CD4-positive, alpha-beta T cell treated with Interferon gamma for 1 hour (primary cell): ENCODE data around the gene CEP55.
"Not testable (repeated sequence)": the region's sequence is repeated elsewhere in the genome, so short reads cannot be mapped to it uniquely, and the experiment has no call there.

ENCODE experiments used
- DNase-seq: peaks from one replicate; pipeline ENCODE4 v3.0.0-alpha.2; 2020

CEP55 gene

GRCh38 chr10:93515071-93516005 is 18.9 kb downstream of the CEP55 start:
- DNase-seq, result no peak

- no peak for DNase-seq
Observed at GRCh38 chr10:93516006-93516380, 19.6 kb downstream of the CEP55 start.

- no peak for DNase-seq
Observed at GRCh38 chr10:93518531-93518930, 22.1 kb downstream of the CEP55 start.

GRCh38 chr10:93535293-93535692 is 38.9 kb downstream of the CEP55 start:
- no peak for DNase-seq

- not testable (repeated sequence) for DNase-seq
Observed at GRCh38 chr10:93540871-93541270, 44.5 kb downstream of the CEP55 start.

- no peak for DNase-seq
Observed at GRCh38 chr10:93541402-93542357, 45.3 kb downstream of the CEP55 start.

- DNase-seq, result no peak
Observed at GRCh38 chr10:93542358-93542791, 46.0 kb downstream of the CEP55 start.

- not testable (repeated sequence) for DNase-seq
Observed at GRCh38 chr10:93546995-93547394, 50.6 kb downstream of the CEP55 start.

- DNase-seq, result no peak
Observed at GRCh38 chr10:93547522-93547921, 51.1 kb downstream of the CEP55 start.

GRCh38 chr10:93548376-93549071 is 52.1 kb downstream of the CEP55 start:
- no peak for DNase-seq

GRCh38 chr10:93550606-93551005 is 54.2 kb downstream of the CEP55 start:
- DNase-seq, result no peak

GRCh38 chr10:93552780-93553179 is 56.4 kb downstream of the CEP55 start:
- DNase-seq, result no peak

GRCh38 chr10:93553482-93554315 is 57.3 kb downstream of the CEP55 start:
- DNase-seq, result no peak

GRCh38 chr10:93554316-93554663 is 57.9 kb downstream of the CEP55 start:
- no peak for DNase-seq

GRCh38 chr10:93554760-93555432 is 58.5 kb downstream of the CEP55 start:
- peak; percentile 46 for DNase-seq

- DNase-seq, result no peak
Observed at GRCh38 chr10:93559490-93559889, 63.1 kb downstream of the CEP55 start.

GRCh38 chr10:93560541-93560940 is 64.1 kb downstream of the CEP55 start:
- no peak for DNase-seq

GRCh38 chr10:93565446-93565845 is 69.0 kb downstream of the CEP55 start:
- DNase-seq, result no peak

- peak; percentile 2 for DNase-seq
Observed at GRCh38 chr10:93566435-93567276, 70.2 kb downstream of the CEP55 start, which contains the start of gene FFAR4. Gene FFAR4, plus strand, starts transcription at chr10:93566665. Its CDS starts 56 bp downstream, at chr10:93566721.
